ENCODE results near the gene NRXN3. TPM values are rescaled to one million over a fixed set of nuclear protein-coding genes. Genes with fewer than 3 reads are reported as not detected.

Gene NRXN3
- total and polyA plus RNA-seq, 2 donors (not counting 1 experiment from before 2014, with no cell fraction given) = not detected

DNA sequence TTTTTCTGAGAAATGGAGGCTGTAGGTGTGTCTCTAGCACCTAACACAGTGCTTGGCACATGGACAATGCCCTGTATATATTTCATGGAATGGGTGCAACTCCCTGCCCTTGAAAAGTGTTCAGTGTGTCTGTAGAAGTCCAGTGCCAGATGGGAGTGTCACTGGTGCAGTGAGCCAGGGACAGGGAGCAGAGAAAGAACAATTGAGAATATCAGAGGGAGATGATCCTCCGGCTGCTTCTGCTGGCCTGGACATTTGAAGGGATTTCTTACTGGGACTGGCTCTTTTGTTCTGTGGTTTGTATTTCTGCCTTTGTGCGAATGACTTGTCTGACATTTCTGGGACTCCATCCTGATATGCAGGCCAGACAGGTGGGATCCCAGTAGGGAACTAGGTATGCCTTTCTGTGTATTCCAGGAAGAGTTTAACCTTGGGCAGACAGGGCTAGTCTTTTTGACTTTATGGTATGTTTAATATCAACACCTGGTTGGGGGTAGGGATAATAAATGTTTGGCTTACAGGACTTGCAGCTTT, 328.0 kb downstream of the NRXN3 start:
- Histone ChIP-seq H3K36me3 (replicated peaks in 1 of 2; ENCODE audit: control extremely low read depth in 1 of 2, control insufficient read depth in 1 of 2, extremely low read depth in 1 of 2, insufficient read depth in 2 of 2, low read length in 1 of 2) (no peaks in the 10 kb centered on the region), H3K79me2 (ENCODE audit: control insufficient read depth, insufficient read depth, low read length) (no peaks in the 10 kb centered on the region), H4K20me1 (ENCODE audit: control insufficient read depth, insufficient read depth, low read length, poor library complexity, severe bottlenecking) (no peaks in the 10 kb centered on the region), H3K4me2 (replicated peaks; ENCODE audit: low read depth, low read length, poor library complexity, severe bottlenecking) (no peak overlapping the region), H3K4me1 (ENCODE audit: control insufficient read depth in 2 of 2, insufficient read depth in 2 of 2, low read length in 2 of 2) (no peaks in the 10 kb centered on the region), H3K9ac (ENCODE audit: low read length) (no peak overlapping the region), H3K4me3 (ENCODE audit: control extremely low read depth in 1 of 5, extremely low read depth in 1 of 5, insufficient read depth in 1 of 5, low read depth in 2 of 5, low read length in 4 of 5) (no peak overlapping the region), H3K9me3 (ENCODE audit: control extremely low read depth in 1 of 3, control insufficient read depth in 2 of 3, insufficient read depth in 1 of 3, low read length in 2 of 3) (peaks cover 0 to 6% (median 2%) of the 10 kb centered on the region in 3 donors), H2AFZ (ENCODE audit: insufficient read depth, low read depth, low read length, poor library complexity, severe bottlenecking) (no peak overlapping the region), H3K27ac (ENCODE audit: low read length in 2 of 2) (no peak overlapping the region), H3K27me3 (replicated peaks in 1 of 4; ENCODE audit: control extremely low read depth in 1 of 4, control insufficient read depth in 3 of 4, insufficient read depth in 4 of 4, low read length in 3 of 4) (peaks cover 0 to 6% (median 0%) of the 10 kb centered on the region in 4 experiments)
- ChIA-PET CTCF (no interaction called here), POLR2A (no interaction called here)
- 86% methylated on average over 2 of the region's 2 CpGs for WGBS (ENCODE audit: insufficient coverage)
- TF ChIP-seq, protein P1, sequence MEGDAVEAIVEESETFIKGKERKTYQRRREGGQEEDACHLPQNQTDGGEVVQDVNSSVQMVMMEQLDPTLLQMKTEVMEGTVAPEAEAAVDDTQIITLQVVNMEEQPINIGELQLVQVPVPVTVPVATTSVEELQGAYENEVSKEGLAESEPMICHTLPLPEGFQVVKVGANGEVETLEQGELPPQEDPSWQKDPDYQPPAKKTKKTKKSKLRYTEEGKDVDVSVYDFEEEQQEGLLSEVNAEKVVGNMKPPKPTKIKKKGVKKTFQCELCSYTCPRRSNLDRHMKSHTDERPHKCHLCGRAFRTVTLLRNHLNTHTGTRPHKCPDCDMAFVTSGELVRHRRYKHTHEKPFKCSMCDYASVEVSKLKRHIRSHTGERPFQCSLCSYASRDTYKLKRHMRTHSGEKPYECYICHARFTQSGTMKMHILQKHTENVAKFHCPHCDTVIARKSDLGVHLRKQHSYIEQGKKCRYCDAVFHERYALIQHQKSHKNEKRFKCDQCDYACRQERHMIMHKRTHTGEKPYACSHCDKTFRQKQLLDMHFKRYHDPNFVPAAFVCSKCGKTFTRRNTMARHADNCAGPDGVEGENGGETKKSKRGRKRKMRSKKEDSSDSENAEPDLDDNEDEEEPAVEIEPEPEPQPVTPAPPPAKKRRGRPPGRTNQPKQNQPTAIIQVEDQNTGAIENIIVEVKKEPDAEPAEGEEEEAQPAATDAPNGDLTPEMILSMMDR (IDR thresholded peaks at IDR 0.05) = no peak
- no peak for TF ChIP-seq EZH2 (IDR thresholded peaks at IDR 0.05; ENCODE audit: borderline replicate concordance, insufficient read depth, low read depth, low read length, poor library complexity, severe bottlenecking)
- H3K4me3 Mint-ChIP-seq = no peak overlapping the region
- no peaks in the 10 kb centered on the region for H3K27me3 Mint-ChIP-seq
- DNase-seq (no peak), ATAC-seq (ENCODE audit: low read depth) (no peak)
- H3K4me1 Mint-ChIP-seq = no peaks in the 10 kb centered on the region
- H3K27ac Mint-ChIP-seq = no peak overlapping the region
- intact Hi-C loops (cut with micrococcal nuclease) = no loop called here
- H3K9me3 Mint-ChIP-seq (ENCODE audit: insufficient read depth) = peaks cover 2% of the 10 kb centered on the region

DNA sequence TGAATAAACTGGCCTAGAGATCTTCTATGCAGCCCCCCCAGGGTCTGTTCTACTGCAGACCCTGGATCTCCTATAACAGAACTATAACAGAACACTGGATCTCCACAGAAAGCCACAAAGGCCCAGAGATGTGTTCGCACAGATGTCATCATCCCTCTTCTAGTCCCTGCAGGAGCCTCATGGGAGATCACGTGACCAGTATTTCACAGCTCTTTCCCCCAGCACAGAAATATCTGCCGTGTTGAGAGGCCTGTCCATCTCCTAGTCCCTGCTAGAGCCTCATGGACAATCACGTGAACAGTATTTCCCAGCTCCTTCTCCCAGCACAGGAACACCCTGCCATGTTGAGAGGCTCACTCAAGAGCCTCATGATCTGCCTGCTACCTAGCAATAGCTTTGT, 331.7 kb downstream of the NRXN3 start:
- POLR2A ChIA-PET = no interaction called here
- Histone ChIP-seq H3K4me2 (replicated peaks; ENCODE audit: low read depth, low read length, poor library complexity, severe bottlenecking) (no peak overlapping the region), H3K27ac (ENCODE audit: low read length in 2 of 2) (no peak overlapping the region), H2AFZ (ENCODE audit: insufficient read depth, low read depth, low read length, poor library complexity, severe bottlenecking) (no peak overlapping the region), H3K4me3 (ENCODE audit: control extremely low read depth in 1 of 5, extremely low read depth in 1 of 5, insufficient read depth in 1 of 5, low read depth in 2 of 5, low read length in 4 of 5) (no peak overlapping the region), H3K79me2 (ENCODE audit: control insufficient read depth, insufficient read depth, low read length) (no peaks in the 10 kb centered on the region), H3K9me3 (ENCODE audit: control extremely low read depth in 1 of 3, control insufficient read depth in 2 of 3, insufficient read depth in 1 of 3, low read length in 2 of 3) (peaks cover 0 to 6% (median 2%) of the 10 kb centered on the region in 3 donors), H3K4me1 (ENCODE audit: control insufficient read depth in 2 of 2, insufficient read depth in 2 of 2, low read length in 2 of 2) (no peaks in the 10 kb centered on the region), H4K20me1 (ENCODE audit: control insufficient read depth, insufficient read depth, low read length, poor library complexity, severe bottlenecking) (no peaks in the 10 kb centered on the region), H3K27me3 (replicated peaks in 1 of 4; ENCODE audit: control extremely low read depth in 1 of 4, control insufficient read depth in 3 of 4, insufficient read depth in 4 of 4, low read length in 3 of 4) (peaks cover 0 to 3% (median 0%) of the 10 kb centered on the region in 4 experiments), H3K9ac (ENCODE audit: low read length) (no peak overlapping the region), H3K36me3 (replicated peaks in 1 of 2; ENCODE audit: control extremely low read depth in 1 of 2, control insufficient read depth in 1 of 2, extremely low read depth in 1 of 2, insufficient read depth in 2 of 2, low read length in 1 of 2) (no peaks in the 10 kb centered on the region)
- TF ChIP-seq, protein P1 (IDR thresholded peaks at IDR 0.05) = no peak
- TF ChIP-seq EZH2 (IDR thresholded peaks at IDR 0.05; ENCODE audit: borderline replicate concordance, insufficient read depth, low read depth, low read length, poor library complexity, severe bottlenecking) = no peak
- Mint-ChIP-seq H3K27ac (no peak overlapping the region), H3K4me3 (no peak overlapping the region), H3K9me3 (ENCODE audit: insufficient read depth) (peaks cover 2% of the 10 kb centered on the region), H3K4me1 (no peaks in the 10 kb centered on the region), H3K27me3 (no peaks in the 10 kb centered on the region)
- 86% methylated on average over 4 of the region's 4 CpGs for WGBS (ENCODE audit: insufficient coverage)
- DNase-seq (no peak), ATAC-seq (ENCODE audit: low read depth) (no peak)
- CTCF ChIA-PET = no interaction called here
- intact Hi-C loops (cut with micrococcal nuclease) = no loop called here
